ENCODE data around the gene PCK1. TPM values are rescaled to one million over a fixed set of nuclear protein-coding genes. Genes with fewer than 3 reads are reported as not detected.

PCK1 gene
- total RNA-seq, 3 donors from 2014 or later = 27.2 to 252 (median 29.3) TPM

- TF ChIP-seq CTCF (IDR thresholded peaks at IDR 0.05) (no peak), POLR2A (IDR thresholded peaks at IDR 0.05) (no peak), POLR2AphosphoS5 (IDR thresholded peaks at IDR 0.05) (no peak)
- Histone ChIP-seq H3K4me1 (no peaks in the 10 kb centered on the region), H3K36me3 (no peaks in the 10 kb centered on the region), H3K9me3 (no peaks in the 10 kb centered on the region), H3K27ac (no peak overlapping the region), H3K4me3 (no peak overlapping the region), H3K27me3 (peaks cover 0 to 4% of the 10 kb centered on the region in 2 donors)
- no peak for DNase-seq (ENCODE audit: low spot score in 2 of 2)
- intact Hi-C loops (cut with DNase I; ENCODE audit: low total_unique reads) = loop anchor here (5.0 kb wide), 1 partner anchor 1300 kb away; no protein-coding TSS in a partner anchor
Observed at GRCh38 chr20:57546956-57547649, 13.8 kb upstream of the PCK1 start.

- no peaks in the 10 kb centered on the region for H3K9me3 ChIP-seq
- TF ChIP-seq POLR2A (IDR thresholded peaks at IDR 0.05) = no peak
- TF ChIP-seq POLR2AphosphoS5 (IDR thresholded peaks at IDR 0.05) = no peak
- TF ChIP-seq CTCF (IDR thresholded peaks at IDR 0.05) = no peak
- no peak overlapping the region for H3K27ac ChIP-seq
- no peak for DNase-seq (ENCODE audit: low spot score in 2 of 2)
- H3K4me1 ChIP-seq = no peaks in the 10 kb centered on the region
- peaks cover 0 to 4% of the 10 kb centered on the region in 2 donors for H3K27me3 ChIP-seq
- intact Hi-C loops (cut with DNase I; ENCODE audit: low total_unique reads) = loop anchor here (5.0 kb wide), 1 partner anchor 1299 kb away; no protein-coding TSS in a partner anchor
- no peaks in the 10 kb centered on the region for H3K36me3 ChIP-seq
- no peak overlapping the region for H3K4me3 ChIP-seq
Observed at GRCh38 chr20:57548177-57549058, 12.5 kb upstream of the PCK1 start.

GRCh38 chr20:57552471-57552870 is 8.4 kb upstream of the PCK1 start:
- no peak for DNase-seq (ENCODE audit: low spot score in 2 of 2)
- Histone ChIP-seq H3K4me1 (no peaks in the 10 kb centered on the region), H3K27me3 (peaks cover 0 to 13% of the 10 kb centered on the region in 2 donors), H3K9me3 (no peaks in the 10 kb centered on the region), H3K27ac (no peak overlapping the region), H3K4me3 (no peak overlapping the region), H3K36me3 (no peaks in the 10 kb centered on the region)
- intact Hi-C loops (cut with DNase I; ENCODE audit: low total_unique reads) = no loop called here
- TF ChIP-seq POLR2AphosphoS5 (IDR thresholded peaks at IDR 0.05) = no peak
- TF ChIP-seq POLR2A (IDR thresholded peaks at IDR 0.05) = no peak
- no peak for TF ChIP-seq CTCF (IDR thresholded peaks at IDR 0.05)

- TF ChIP-seq POLR2A (IDR thresholded peaks at IDR 0.05) (no peak), POLR2AphosphoS5 (IDR thresholded peaks at IDR 0.05) (no peak), CTCF (IDR thresholded peaks at IDR 0.05) (no peak)
- Histone ChIP-seq H3K4me3 (no peak overlapping the region), H3K27me3 (peaks cover 0 to 14% of the 10 kb centered on the region in 2 donors), H3K9me3 (no peaks in the 10 kb centered on the region), H3K4me1 (no peaks in the 10 kb centered on the region), H3K36me3 (no peaks in the 10 kb centered on the region), H3K27ac (no peak overlapping the region)
- intact Hi-C loops (cut with DNase I; ENCODE audit: low total_unique reads) = no loop called here
- DNase-seq (ENCODE audit: low spot score in 2 of 2) = no peak
Observed at GRCh38 chr20:57553376-57554018, 7.4 kb upstream of the PCK1 start.

Data from breast epithelium (tissue), 4 donors.